ENCODE measurements around the gene KRTAP12-3.
"Not testable (repeated sequence)": the region's sequence is repeated elsewhere in the genome, so short reads cannot be mapped to it uniquely, and the experiment has no call there.

The KRTAP12-3 gene

DNA sequence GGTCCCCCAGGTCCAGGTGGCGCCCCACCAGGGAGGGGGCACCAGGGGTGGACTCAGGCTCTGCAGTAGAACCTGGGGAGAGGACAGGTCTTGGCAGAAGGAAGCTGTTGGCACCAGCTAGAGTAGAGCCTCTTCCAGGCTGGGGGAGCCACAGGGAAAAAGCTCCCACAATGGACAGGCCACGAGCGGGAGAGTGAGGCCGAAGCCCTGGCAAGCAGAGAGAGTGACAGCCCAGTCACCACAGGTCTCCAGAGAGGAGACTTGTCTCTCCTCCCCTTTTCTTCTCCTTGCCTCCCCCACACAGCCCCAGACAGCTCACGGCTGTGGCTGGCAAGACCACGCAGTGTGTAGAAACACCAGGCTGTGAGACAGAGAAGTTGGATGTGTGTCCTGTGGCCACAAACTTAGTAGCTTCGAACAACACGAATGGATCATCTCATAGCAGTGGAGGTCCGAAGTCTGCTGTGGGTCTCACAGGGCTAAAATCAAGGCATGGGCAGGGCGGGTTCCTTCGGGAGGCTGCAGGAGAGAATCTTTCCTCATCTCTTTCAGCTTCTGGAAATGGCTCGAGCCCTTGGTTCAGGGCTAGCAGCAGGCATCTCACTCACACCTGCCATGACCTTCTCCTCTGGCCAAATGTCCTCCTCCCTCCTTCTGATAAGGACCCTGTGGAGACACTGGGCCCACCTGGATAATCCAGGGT lies 6.6 kb upstream of the KRTAP12-3 start:
- no peak for DNase-seq (ENCODE audit: low spot score)

DNA sequence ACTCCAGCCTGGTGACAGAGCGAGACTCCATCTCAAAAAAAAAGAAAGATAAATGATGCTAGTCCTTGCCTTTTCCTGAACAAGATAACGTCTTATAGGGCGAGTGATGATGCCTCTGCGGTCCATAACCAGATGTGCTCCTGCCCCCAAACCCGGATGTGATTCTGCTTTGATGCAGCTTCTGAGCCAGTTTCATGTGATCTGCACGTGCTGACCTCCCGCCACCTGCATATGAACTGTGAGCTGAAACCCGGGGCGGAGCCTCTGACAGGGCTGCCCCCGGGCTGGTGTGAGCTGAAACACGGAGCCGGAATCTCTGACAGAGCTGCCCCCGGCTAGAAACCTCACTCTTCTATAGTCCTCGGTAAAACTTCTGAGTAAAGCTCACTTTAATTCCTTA lies 4.6 kb upstream of the KRTAP12-3 start:
- DNase-seq (ENCODE audit: low spot score), result no peak

DNA sequence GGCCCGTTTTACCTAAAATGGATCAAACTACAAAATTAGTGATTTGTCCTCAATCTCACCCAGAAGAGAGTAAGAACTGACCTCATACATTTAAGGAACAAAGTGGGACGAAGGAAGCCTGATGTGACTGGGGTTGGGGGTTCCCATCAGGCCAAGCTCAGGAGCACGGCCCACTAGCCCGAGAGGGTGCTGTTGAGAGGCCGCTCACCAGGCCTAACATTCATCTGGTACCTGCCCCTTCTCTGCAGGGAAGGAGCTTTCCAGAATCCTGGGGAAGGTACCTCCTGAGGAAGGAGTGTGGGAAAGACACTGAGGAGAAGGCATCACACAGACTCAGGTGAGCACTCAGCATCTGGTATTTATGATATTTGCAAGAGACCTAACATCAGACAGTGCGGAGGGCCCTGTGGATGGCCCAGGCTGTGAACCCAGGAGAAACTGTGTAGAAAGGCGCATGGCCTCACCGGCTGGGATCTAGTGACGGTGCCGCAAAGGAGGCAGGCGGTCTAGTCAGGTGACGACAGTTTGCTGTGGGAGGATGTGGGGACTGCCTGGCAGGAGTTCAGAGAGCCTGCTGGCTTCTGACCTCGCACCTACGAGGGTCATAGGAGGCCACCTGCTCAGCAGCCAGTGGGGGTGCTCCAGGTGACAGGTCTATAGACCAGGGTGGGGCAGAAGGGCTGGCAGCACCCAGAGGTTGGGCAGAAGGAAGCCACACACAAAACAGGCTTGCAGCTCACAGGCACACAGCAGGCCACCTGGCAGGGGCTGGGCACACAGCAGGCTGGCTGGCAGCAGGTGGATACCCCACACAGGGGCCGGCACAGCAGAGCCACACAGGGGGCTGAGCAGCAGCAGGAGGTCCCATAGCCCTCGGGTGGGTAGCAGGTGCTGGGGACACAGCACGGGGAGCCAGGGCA lies 3.8 kb upstream of the KRTAP12-3 start:
- no peak for DNase-seq (ENCODE audit: low spot score)

DNA sequence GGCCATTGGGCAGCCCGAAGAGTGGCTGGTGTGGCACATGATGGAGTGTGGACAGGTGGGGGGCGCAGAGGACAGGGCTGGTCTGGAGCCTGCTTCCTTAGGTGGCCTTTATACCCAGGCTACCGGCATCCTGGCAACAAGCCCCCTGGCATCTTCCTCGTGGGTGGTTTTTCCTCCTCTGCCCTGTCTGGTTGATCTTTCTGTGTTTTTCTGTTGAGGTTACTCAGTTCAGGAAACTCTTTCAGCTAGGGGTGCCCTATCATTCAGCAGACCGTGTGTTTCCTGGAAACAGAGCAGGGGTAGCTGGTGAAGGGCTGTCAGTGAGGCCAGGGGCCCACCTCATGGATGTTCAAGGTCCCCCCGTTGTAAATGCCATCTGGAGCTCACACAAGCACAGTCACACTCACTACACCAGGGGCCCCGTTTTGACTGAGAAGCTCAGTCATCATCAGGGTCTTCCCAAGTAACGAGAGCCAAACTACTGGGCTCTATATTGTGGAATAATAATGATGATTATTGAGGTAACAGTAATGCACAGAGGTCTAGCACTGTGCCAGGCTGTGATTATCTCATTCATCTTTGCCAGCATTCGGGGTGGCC lies 3.1 kb upstream of the KRTAP12-3 start, which contains the start of gene KRTAP12-4:
TSS of gene KRTAP12-4 (minus strand) at position 84 of the 600 bp plus-strand sequence. CDS start at position 39, 45 bp downstream.
- DNase-seq (ENCODE audit: low spot score), result no peak

DNA sequence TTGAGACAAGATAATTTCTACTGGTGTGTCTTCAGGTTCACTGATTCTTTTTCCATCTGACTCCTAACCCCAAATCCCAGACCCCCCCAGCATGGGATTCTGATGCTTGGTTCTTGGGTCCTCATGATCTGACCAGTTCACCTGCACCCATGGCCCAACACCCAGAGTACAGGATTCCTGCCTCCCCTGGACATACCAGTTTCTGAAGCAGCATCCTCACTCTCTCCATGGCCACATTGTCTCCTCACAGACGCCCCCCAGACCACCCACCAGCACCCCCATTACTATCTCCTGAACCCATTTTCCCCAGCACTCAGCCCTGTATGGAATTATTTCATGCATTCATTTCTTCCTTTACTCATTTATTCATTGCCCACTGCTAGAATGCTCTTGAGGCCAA lies 864 bp upstream of the KRTAP12-3 start:
- DNase-seq (ENCODE audit: low spot score), result no peak

DNA sequence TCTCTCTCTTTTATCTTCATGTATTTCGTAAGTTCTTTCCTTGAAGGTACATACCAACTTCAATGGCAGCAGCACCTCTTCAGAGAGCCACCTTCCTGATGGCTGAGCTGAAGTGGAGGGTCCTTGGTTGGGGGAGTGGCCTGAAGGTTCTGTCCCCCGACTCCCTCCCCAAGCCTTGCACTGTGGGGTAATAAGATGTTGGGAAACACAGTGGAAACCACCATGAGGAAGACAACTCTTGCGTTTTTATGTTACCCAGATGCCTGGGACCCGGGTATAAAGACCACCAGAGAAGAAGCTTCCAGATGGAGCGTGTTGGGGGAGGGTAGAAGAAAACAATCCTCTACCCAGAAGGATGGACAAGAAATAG lies 794 bp downstream of the KRTAP12-3 start:
- DNase-seq (ENCODE audit: low spot score), result no peak

DNA sequence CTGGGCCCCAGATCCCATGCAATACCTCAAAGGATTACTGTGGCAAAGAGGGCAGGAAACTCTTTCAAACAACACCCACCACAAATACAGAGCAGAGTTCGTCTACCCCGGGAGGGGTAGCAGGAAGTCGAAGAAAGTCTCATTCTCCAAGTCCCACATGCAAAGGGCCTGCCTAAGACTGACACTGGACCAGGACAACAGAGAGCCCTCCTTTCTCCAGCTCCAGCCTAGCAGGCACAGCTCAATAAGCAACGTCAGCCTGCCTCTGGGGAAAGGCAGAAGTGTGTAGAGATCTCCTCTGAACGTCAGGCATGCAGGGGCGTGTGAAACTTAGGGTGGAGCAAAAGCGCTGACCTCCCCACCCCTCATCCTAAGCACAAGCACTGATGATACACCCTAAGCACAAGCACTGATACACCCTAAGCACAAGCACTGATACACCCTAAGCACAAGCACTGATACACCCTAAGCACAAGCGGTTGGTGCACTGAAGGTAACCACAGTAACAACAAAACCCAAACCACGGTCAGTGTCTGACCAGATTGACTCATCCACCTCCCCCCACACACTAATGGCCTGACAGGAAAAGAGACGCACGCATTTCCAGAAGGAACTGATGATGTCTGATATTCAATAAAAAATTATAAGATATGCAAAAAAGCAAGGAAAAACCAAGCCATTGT lies 1.3 kb downstream of the KRTAP12-3 start:
- no peak for DNase-seq (ENCODE audit: low spot score)

DNA sequence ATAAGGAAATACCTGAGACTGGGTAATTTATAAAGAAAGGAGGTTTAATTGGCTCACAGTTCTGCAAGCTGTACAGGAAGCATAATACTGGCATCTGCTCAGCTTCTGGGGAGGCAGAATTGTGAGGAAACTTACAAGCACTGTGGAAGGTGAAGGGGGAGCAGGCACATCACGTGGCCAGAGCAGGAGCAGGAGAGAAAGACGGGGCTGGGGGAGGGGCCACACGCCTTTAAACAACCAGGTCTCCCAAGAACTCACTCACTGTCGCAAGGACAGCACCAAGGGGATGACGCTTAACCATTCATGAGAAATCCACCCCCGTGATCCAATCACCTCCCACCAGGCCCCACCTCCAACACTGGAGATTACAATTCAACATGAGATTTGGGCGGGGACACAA lies 3.8 kb downstream of the KRTAP12-3 start:
- DNase-seq (ENCODE audit: low spot score), result not testable (repeated sequence)

DNA sequence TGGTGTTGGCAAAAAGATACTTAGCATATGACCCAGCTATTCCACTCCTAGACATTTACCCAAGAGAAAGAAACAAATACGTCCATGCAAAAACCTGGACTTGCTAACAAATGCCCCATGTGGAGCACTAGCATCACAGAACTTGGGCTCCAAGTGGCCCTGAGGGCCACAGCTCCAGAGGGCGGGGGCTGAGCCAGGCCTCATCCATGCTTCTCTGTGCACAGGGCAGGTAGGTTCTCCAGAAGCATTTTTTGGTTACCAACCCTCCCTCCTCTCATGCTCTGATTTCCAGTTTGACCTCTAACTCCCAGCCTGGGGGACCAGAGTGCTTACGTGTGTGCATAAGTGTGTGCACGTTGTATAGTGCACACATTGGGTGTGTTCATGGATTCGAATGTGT lies 7.0 kb downstream of the KRTAP12-3 start:
- DNase-seq (ENCODE audit: low spot score), result no peak

DNA sequence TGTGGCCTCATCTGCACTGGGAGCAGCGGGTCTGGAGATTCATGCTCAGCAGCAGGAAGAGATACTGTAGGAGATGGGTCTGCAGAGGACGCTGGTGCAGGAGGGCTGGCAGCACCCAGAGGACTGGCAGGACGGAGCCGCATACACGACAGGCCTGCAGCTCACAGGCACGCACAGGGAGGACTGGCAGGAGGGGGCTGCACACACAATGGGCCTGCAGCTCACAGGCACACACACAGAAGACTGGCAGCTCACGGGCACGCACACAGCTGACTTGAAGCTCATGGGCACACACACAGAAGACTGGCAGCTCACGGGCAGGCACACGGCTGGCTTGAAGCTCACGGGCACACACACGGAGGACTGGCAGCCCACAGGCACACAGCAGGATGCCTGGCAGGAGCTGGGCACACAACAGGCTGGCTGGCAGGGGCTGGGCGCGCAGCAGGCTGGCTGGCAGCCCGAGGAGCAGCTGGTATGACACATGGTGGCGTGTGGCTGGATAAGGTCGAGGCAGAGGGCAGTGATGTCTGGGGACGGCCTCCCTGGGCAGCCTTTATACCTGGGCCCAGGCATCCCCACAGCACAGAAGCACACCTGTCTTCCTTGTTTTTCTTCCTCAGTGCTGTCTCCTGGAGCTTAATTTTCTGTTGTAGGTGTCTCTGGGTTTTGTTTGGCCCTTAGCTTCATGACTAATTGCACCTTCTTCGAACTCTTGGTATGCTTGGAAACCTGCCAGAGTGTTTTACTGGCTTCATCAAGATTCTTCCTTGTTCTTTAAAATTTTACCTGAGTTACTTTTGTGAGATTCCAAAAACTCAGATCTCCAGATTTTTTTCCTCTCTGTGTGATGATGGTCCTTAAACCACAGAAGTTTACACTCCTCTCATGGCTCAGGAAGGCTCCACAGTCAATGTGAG lies 8.9 kb downstream of the KRTAP12-3 start, which contains the start of gene KRTAP12-2:
TSS of gene KRTAP12-2 (minus strand) at position 527 of the 920 bp plus-strand sequence. CDS start at position 486, 41 bp downstream.
- DNase-seq (ENCODE audit: low spot score), result no peak

DNA sequence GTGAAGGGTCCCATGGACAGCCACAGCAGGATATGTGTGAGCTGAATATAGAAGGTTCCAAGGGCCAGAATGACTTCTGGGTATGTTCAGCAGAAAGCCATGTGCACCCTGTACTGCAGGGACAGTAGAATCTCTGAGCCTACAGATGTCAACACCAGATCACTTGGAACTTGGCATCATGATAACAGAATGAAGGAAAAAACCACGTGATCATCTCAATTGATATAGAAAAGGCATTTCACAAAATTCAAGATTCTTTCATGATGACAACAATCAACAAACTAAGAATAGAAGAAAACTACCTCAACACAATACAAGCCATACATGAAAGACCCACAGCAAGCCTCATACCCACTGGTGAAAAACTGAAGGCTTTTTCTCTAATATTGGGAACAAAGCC lies 9.9 kb downstream of the KRTAP12-3 start:
- DNase-seq (ENCODE audit: low spot score), result no peak

DNA sequence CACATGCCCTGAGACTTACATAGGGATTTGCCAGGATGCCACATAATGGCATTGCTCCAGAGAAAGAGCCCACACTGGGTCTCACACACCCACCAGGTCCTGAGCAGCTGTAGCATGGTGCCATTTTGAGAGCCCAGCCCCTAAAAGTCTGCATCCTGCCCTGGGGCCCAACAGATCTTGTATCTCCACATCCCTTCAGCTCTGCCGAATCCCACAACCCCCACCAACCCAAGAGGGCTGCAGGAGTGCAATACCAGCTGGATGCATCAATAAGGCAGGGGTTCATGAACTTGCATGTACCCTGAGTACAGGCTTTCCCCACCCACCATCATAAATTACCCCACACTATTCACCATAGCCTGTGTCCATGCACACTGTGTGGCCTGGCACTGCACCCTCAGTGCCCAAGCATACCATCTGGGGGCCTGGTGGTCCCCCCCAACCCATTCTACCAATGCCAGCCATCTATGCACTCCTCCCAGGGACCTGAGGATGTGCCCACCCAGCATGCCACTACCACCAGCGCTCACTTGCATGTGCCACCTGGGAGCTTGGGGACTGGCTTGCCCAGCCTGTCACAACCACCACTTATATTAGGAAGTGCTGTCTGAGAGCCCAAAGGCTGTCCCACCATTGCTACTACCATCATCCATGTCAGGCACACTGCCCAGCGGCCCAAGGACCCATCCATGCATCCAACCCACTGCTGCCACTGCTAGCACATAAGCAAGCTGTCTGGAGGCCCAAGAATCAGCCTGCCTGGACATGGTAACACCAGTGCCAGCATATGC lies 13.1 kb downstream of the KRTAP12-3 start:
- no peak for DNase-seq (ENCODE audit: low spot score)

DNA sequence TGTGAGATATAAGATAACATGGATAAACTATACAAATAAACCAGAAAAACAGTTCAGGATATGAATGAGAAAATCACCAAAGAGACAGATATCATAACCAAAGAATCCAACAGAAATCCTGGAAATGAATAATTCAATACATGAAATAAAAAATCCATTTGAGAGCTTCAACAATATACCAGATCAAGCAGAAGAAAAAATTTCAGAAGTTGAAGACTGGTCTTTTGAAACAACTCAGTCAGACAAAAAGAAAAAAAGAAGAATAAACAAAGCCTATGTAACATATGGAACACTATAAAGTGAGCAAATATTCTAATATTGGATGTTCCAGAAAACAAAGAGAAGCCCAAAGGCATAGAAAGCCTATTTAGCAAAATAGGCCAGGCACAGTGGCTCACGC lies 14.2 kb downstream of the KRTAP12-3 start:
- no peak for DNase-seq (ENCODE audit: low spot score)

DNA sequence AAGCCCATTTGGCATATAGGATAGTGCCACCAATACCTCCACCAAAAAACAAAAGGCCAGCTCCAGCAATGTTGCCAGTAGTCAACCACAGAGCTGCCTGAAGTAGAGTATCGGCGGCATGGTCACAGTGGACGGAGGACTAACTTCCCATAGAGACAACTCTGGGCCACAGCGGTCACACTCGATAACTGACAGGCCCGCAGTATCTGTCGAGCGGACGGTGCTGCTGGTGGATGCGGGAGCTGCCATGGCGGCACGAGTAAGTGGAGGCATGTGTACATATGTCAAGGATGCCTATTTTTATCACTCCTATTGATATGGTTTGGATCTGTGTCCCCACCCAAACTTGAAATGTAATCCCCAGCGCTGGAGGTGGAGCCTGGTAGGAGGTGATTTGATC lies 20.1 kb downstream of the KRTAP12-3 start:
- DNase-seq (ENCODE audit: low spot score), result no peak

DNA sequence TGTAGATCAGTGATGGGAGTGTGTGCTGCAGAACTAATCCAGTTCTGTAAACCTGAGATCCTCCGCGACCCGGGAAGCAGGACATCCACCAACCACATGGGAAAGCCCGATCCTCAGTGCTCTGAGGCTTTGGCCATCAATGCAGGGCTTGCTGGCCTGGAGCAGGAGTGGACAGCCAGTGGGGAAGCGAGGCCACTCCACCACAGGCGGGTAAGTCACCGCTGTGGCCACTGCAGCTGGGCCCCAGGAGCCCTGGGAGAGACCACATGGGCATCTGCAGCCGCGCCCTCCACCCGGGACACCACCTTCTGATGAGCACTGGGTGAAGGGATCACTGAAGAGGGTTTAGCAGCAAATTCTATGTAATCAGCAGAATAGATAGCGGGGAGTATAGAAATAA lies 23.4 kb downstream of the KRTAP12-3 start:
- DNase-seq (ENCODE audit: low spot score), result no peak

DNA sequence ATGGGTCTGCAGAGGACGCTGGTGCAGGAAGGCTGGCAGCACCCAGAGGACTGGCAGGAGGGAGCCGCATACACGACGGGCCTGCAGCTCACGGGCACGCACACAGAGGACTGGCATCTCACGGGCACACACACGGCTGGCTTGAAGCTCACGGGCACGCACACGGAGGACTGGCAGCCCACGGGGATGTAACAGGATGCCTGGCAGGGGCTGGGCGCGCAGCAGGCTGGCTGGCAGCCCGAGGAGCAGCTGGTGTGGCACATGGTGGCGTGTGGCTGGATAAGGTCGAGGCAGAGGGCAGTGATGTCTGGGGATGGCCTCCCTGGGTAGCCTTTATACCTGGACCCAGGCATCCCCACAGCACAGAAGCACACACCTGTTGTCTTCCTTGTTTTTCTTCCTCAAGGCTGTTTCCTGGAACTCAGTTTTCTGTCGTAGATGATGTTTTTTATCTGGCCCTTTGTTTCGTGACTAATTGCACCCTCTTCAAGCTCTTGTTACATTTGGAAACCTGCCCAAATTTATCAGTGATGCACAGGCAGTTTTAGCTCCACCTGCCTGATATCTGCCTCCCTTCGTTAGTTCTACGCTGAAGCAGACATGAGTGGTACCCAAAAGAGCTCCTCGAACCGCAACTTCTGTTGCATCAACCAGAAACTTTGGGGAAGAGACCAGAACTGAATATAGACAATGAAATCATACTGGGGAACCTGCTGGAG lies 24.3 kb downstream of the KRTAP12-3 start, which contains the start of gene KRTAP12-1:
TSS of gene KRTAP12-1 (minus strand) at position 303 of the 719 bp plus-strand sequence. CDS start at position 263, 40 bp downstream.
- no peak for DNase-seq (ENCODE audit: low spot score)

DNA sequence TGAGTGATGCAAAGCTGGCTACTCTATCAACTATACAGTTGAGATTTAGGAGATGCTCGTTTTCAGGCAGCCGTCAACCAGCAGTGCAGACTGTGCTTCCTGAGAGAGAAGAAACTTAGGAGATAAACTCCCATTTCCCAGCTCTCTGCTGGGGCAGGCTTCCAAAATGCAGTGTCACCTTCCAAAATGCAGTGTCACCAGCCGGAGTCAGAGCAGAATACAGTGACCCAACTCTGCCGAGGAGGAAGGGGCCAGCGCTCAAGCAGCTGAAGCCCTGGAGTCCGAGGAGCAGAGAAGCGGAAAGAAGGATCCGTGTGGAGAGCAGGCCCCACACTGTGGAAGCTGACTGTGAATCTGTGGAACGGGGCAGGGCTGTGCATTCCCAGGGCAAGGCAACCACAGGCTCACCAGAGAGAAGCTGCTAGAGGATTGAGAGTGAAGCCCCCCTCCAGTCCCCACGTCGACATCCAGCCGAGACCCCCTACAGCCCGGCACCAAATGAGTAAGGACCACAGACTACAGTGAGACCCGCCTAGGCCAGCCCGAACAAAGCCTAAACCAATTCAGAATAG lies 24.9 kb downstream of the KRTAP12-3 start:
- no peak for DNase-seq (ENCODE audit: low spot score)

DNA sequence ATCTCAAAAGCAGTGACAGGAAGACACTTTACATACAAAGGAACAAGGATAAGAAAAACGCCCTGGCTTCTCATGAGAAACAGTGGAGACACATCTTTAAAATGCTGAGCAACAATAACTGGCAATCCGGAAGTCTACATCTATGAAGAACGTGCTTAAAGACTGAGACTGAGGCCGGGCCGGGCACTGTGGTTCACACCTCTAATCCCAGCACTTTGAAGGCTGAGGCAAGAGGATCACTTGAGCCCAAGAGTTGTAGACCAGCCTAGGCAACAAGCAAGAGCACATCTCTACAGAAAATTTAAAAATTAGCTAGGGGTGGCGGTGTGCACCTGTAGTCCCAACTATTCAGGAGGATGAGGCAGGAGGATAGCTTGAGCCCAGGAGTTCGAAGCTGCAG lies 26.3 kb downstream of the KRTAP12-3 start:
- DNase-seq (ENCODE audit: low spot score), result no peak

DNA sequence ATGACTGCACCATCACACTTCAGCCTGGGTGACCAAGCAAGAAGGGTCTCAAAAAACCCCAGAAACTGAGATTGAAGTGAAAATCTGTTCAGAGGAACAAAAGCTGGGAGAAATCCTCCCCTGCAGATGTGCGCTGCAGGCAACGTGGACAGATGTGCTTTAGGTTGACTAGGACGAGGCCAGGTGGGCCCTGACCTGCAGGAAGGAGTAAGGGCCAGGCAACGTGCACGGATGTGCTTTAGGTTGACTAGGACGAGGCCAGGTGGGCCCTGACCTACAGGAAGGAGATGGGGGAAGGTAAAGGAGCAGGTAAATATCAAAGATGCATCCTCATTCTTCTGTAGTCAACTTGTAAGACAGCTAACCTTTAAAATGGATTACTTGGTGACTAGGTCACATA lies 26.8 kb downstream of the KRTAP12-3 start:
- DNase-seq (ENCODE audit: low spot score), result no peak

All from cerebellar cortex (tissue), 1 donor.